ENCODE results near the gene ATP10B.
"Not testable (repeated sequence)": the region's sequence is repeated elsewhere in the genome, so short reads cannot be mapped to it uniquely, and the experiment has no call there.

ATP10B gene

GRCh38 chr5:160852049-160852448, at the start of gene ATP10B:
Gene ATP10B, minus strand, starts transcription at chr5:160852211. Its CDS starts 164,137 bp downstream, at chr5:160688074.
- FAIRE-seq, result no peak

GRCh38 chr5:160901656-160902055, 49.6 kb upstream of the ATP10B start:
- no peak for FAIRE-seq

- FAIRE-seq, result no peak
Observed at GRCh38 chr5:160899735-160900134, 47.7 kb upstream of the ATP10B start.

- FAIRE-seq, result not testable (repeated sequence)
Observed at GRCh38 chr5:160893180-160893964, 41.4 kb upstream of the ATP10B start.

- no peak for FAIRE-seq
Observed at GRCh38 chr5:160887780-160888179, 35.8 kb upstream of the ATP10B start.

- not testable (repeated sequence) for FAIRE-seq
Observed at GRCh38 chr5:160873560-160874200, 21.7 kb upstream of the ATP10B start.

GRCh38 chr5:160869989-160870521, 18.0 kb upstream of the ATP10B start:
- FAIRE-seq, result no peak

- no peak for FAIRE-seq
Observed at GRCh38 chr5:160867976-160868375, 16.0 kb upstream of the ATP10B start.

- no peak for FAIRE-seq
Observed at GRCh38 chr5:160851451-160851850, 560 bp downstream of the ATP10B start.

GRCh38 chr5:160850421-160850820, 1.6 kb downstream of the ATP10B start:
- no peak for FAIRE-seq

- no peak for FAIRE-seq
Observed at GRCh38 chr5:160847526-160848085, 4.4 kb downstream of the ATP10B start.

- FAIRE-seq, result no peak
Observed at GRCh38 chr5:160846642-160847041, 5.4 kb downstream of the ATP10B start.

GRCh38 chr5:160844177-160844576, 7.8 kb downstream of the ATP10B start:
- no peak for FAIRE-seq

GRCh38 chr5:160843240-160843639, 8.8 kb downstream of the ATP10B start:
- FAIRE-seq, result no peak

GRCh38 chr5:160837749-160838593, 14.0 kb downstream of the ATP10B start:
- FAIRE-seq, result no peak

GRCh38 chr5:160837211-160837610, 14.8 kb downstream of the ATP10B start:
- no peak for FAIRE-seq

GRCh38 chr5:160835818-160836528, 16.0 kb downstream of the ATP10B start:
- no peak for FAIRE-seq

GRCh38 chr5:160835376-160835775, 16.6 kb downstream of the ATP10B start:
- no peak for FAIRE-seq

- no peak for FAIRE-seq
Observed at GRCh38 chr5:160833806-160834205, 18.2 kb downstream of the ATP10B start.

GRCh38 chr5:160831801-160832200, 20.2 kb downstream of the ATP10B start:
- FAIRE-seq, result no peak

- no peak for FAIRE-seq
Observed at GRCh38 chr5:160824301-160825001, 27.6 kb downstream of the ATP10B start.

All from TTC549 (cell line).